MV-4-11 (cell line): ENCODE results near the gene ATXN1L.

ENCODE experiments used
- DNase-seq: peaks from one replicate; lab custom pipeline; 2025; lab: John Stamatoyannopoulos, UW

ATXN1L gene

GRCh38 chr16:71894921-71895678 lies 49.3 kb downstream of the ATXN1L start, which contains the start of gene IST1:
IST1 (plus strand) TSS chr16:71895531; CDS start chr16:71915641, 20,110 bp downstream.
- peak; percentile 95 for DNase-seq

- peak; percentile 30 for DNase-seq
Measured at GRCh38 chr16:71895679-71896365, 50.0 kb downstream of the ATXN1L start.

GRCh38 chr16:71896764-71897368 lies 51.1 kb downstream of the ATXN1L start:
- DNase-seq, result no peak

- DNase-seq, result no peak
Measured at GRCh38 chr16:71899171-71899570, 53.4 kb downstream of the ATXN1L start.

- no peak for DNase-seq
Measured at GRCh38 chr16:71902656-71903365, 57.0 kb downstream of the ATXN1L start.

GRCh38 chr16:71903608-71904007 lies 57.8 kb downstream of the ATXN1L start:
- no peak for DNase-seq

GRCh38 chr16:71904239-71904638 lies 58.5 kb downstream of the ATXN1L start:
- no peak for DNase-seq

GRCh38 chr16:71905765-71906164 lies 60.0 kb downstream of the ATXN1L start:
- DNase-seq, result peak; percentile 63
